Osteocyte (in vitro differentiated cells): ENCODE measurements around the gene DNAJC12. TPM values are rescaled to one million over a fixed set of nuclear protein-coding genes. Genes with fewer than 3 reads are reported as not detected.
"Not testable (repeated sequence)": the region's sequence is repeated elsewhere in the genome, so short reads cannot be mapped to it uniquely, and the experiment has no call there.

ENCODE experiments used
- DNase-seq: peaks from one replicate; pipeline ENCODE4 v3.0.0; 2021; ENCODE audit warnings: mixed read lengths; ENCODE audit not compliant: unreplicated experiment; ENCODE audit errors: extremely low spot score
- H3K27ac Mint-ChIP-seq: one replicate; pipeline ENCODE4 v1.8.0; 2021; ENCODE audit warnings: mild to moderate bottlenecking, mixed read lengths; ENCODE audit not compliant: unreplicated experiment
- H3K27me3 Mint-ChIP-seq: one replicate; pipeline ENCODE4 v1.8.0; 2021; ENCODE audit warnings: mixed read lengths; ENCODE audit not compliant: unreplicated experiment
- H3K36me3 Mint-ChIP-seq: one replicate; pipeline ENCODE4 v1.8.0; 2021; ENCODE audit warnings: mixed read lengths; ENCODE audit not compliant: unreplicated experiment
- H3K4me1 Mint-ChIP-seq: one replicate; pipeline ENCODE4 v1.8.0; 2021; ENCODE audit warnings: mixed read lengths; ENCODE audit not compliant: unreplicated experiment
- H3K4me3 Mint-ChIP-seq: one replicate; pipeline ENCODE4 v1.8.0; 2021; ENCODE audit warnings: mild to moderate bottlenecking, moderate library complexity, mixed read lengths; ENCODE audit not compliant: unreplicated experiment
- H3K9me3 Mint-ChIP-seq: one replicate; pipeline ENCODE4 v1.8.0; 2021; ENCODE audit warnings: mixed read lengths; ENCODE audit not compliant: unreplicated experiment
- CTCF ChIP-seq: fragments of 200-600 bp; sonication (generic); IDR thresholded peaks from 2 replicates; pipeline ENCODE4 v1.5.0; 2021; ENCODE audit warnings: antibody characterized with exemption, mild to moderate bottlenecking, moderate library complexity
- total RNA-seq: library from RNA; stranded (reverse); gene quantifications from 2 replicates; pipeline ENCODE4 v1.2.1, GENCODE V29; 2021

Gene DNAJC12
- total RNA-seq, 1 donor from 2014 or later = 12.0 TPM

GRCh38 chr10:67839951-67840350, 2.0 kb upstream of the DNAJC12 start:
- no peak for TF ChIP-seq CTCF
- no peaks in the 10 kb centered on the region for H3K27me3 Mint-ChIP-seq
- no peak overlapping the region for H3K4me3 Mint-ChIP-seq
- DNase-seq = no peak
- H3K36me3 Mint-ChIP-seq = no peaks in the 10 kb centered on the region
- peaks cover 18% of the 10 kb centered on the region for H3K4me1 Mint-ChIP-seq
- H3K27ac Mint-ChIP-seq = no peak overlapping the region
- peaks cover 8% of the 10 kb centered on the region for H3K9me3 Mint-ChIP-seq

- H3K4me1 Mint-ChIP-seq = peaks cover 18% of the 10 kb centered on the region
- DNase-seq, H3K27ac Mint-ChIP-seq, H3K27me3 Mint-ChIP-seq, H3K9me3 Mint-ChIP-seq, H3K36me3 Mint-ChIP-seq, H3K4me3 Mint-ChIP-seq: not testable (repeated sequence)
These were observed 1.5 kb upstream of the DNAJC12 start for GRCh38 chr10:67839511-67839910.

GRCh38 chr10:67836972-67837371, 1.0 kb downstream of the DNAJC12 start:
- Mint-ChIP-seq H3K27ac (no peak overlapping the region), H3K9me3 (peaks cover 8% of the 10 kb centered on the region), H3K4me3 (peak overlapping the region; percentile 29), H3K27me3 (no peaks in the 10 kb centered on the region), H3K4me1 (peaks cover 18% of the 10 kb centered on the region), H3K36me3 (no peaks in the 10 kb centered on the region)
- TF ChIP-seq CTCF = no peak
- no peak for DNase-seq

- DNase-seq = no peak
- Mint-ChIP-seq H3K4me1 (peaks cover 18% of the 10 kb centered on the region), H3K4me3 (no peak overlapping the region), H3K27me3 (no peaks in the 10 kb centered on the region), H3K27ac (no peak overlapping the region), H3K9me3 (peaks cover 7% of the 10 kb centered on the region), H3K36me3 (no peaks in the 10 kb centered on the region)
- TF ChIP-seq CTCF = no peak
These were observed 1.5 kb downstream of the DNAJC12 start for GRCh38 chr10:67836488-67836887.

- not testable (repeated sequence) for H3K9me3 Mint-ChIP-seq, H3K27ac Mint-ChIP-seq, DNase-seq, H3K36me3 Mint-ChIP-seq, H3K27me3 Mint-ChIP-seq
- H3K4me3 Mint-ChIP-seq = peak overlapping the region; percentile 37
- peaks cover 18% of the 10 kb centered on the region for H3K4me1 Mint-ChIP-seq
These were observed 2.2 kb downstream of the DNAJC12 start for GRCh38 chr10:67835541-67836394.

- TF ChIP-seq CTCF = no peak
- Mint-ChIP-seq H3K27me3 (no peaks in the 10 kb centered on the region), H3K4me3 (no peak overlapping the region), H3K27ac (no peak overlapping the region), H3K36me3 (no peaks in the 10 kb centered on the region), H3K9me3 (no peaks in the 10 kb centered on the region), H3K4me1 (peaks cover 18% of the 10 kb centered on the region)
- no peak for DNase-seq
These were observed 3.6 kb downstream of the DNAJC12 start for GRCh38 chr10:67834375-67834774.
